Fibroblast of lung (primary cell): ENCODE data around the gene DUSP1. TPM values are rescaled to one million over a fixed set of nuclear protein-coding genes. Genes with fewer than 3 reads are reported as not detected.

Experiments
- DNase-seq, 2 donors: peaks; one replicate each; pipeline versions ENCODE4 v3.0.0 to v3.0.0-alpha.2; 2010; ENCODE audit warnings: low read depth in 2 of 2
- H2AFZ ChIP-seq: 2 replicates; pipeline ENCODE4 v1.5.1; 2012; ENCODE audit warnings: low read length, control low read depth, inconsistent platforms
- H3K27ac ChIP-seq: 2 replicates; pipeline ENCODE4 v1.5.1; 2011; ENCODE audit warnings: low read length, control low read depth; ENCODE audit not compliant: insufficient read depth
- H3K27me3 ChIP-seq: 2 replicates; pipeline ENCODE4 v1.5.1; 2011; ENCODE audit warnings: mild to moderate bottlenecking, low read length; ENCODE audit not compliant: control insufficient read depth, insufficient read depth
- H3K36me3 ChIP-seq: 2 replicates; pipeline ENCODE4 v1.5.1; 2011; ENCODE audit warnings: low read length; ENCODE audit not compliant: control insufficient read depth, insufficient read depth
- H3K4me1 ChIP-seq: 2 replicates; pipeline ENCODE4 v1.5.1; 2011; ENCODE audit warnings: low read length; ENCODE audit not compliant: control insufficient read depth, insufficient read depth; ENCODE audit errors: extremely low read depth
- H3K4me2 ChIP-seq: 2 replicates; pipeline ENCODE4 v1.5.1; 2011; ENCODE audit warnings: low read length, control low read depth; ENCODE audit not compliant: insufficient read depth; ENCODE audit errors: extremely low read depth
- H3K4me3 ChIP-seq, 4 experiments: fragments of 200-600 bp in 1 of 4; sonication (generic) in 1 of 4; replicated peaks in 1 of 4; 2 replicates each; pipeline ENCODE4 v1.5.1; 2011 to 2016; ENCODE audit warnings: low read length in 4 of 4, low read depth in 3 of 4, mild to moderate bottlenecking in 3 of 4, control low read depth in 2 of 4, inconsistent platforms in 1 of 4, mixed read lengths in 1 of 4; ENCODE audit not compliant: insufficient read depth in 1 of 4; ENCODE audit errors: control extremely low read depth in 1 of 4
- H3K79me2 ChIP-seq: 2 replicates; pipeline ENCODE4 v1.5.1; 2012; ENCODE audit warnings: mild to moderate bottlenecking, low read length, inconsistent platforms; ENCODE audit not compliant: control insufficient read depth, insufficient read depth
- H3K9ac ChIP-seq: 2 replicates; pipeline ENCODE4 v1.5.1; 2011; ENCODE audit warnings: mild to moderate bottlenecking, low read length, control low read depth; ENCODE audit not compliant: insufficient read depth
- H3K9me3 ChIP-seq: 2 replicates; pipeline ENCODE4 v1.5.1; 2012; ENCODE audit warnings: low read depth, low read length; ENCODE audit not compliant: control insufficient read depth, insufficient read depth
- H4K20me1 ChIP-seq: 2 replicates; pipeline ENCODE4 v1.5.1; 2011; ENCODE audit warnings: low read length; ENCODE audit not compliant: control insufficient read depth, insufficient read depth; ENCODE audit errors: extremely low read depth
- EZH2 ChIP-seq: IDR thresholded peaks from 2 replicates; pipeline ENCODE4 v1.5.1; 2012; ENCODE audit warnings: low read length, control low read depth, mild to moderate bottlenecking; ENCODE audit errors: missing control alignments
- polyA plus RNA-seq, 2 donors: library from polyadenylated mRNA; depleted of rRNA in 1 of 2; stranded (reverse) in 1 of 2; unstranded in 1 of 2; fragments of >200 nt; gene quantifications; 2 replicates each; pipeline ENCODE4 v1.2.1, GENCODE V29; 2011 to 2012; ENCODE audit warnings: missing spikeins in 1 of 2
- total RNA-seq: library from RNA; depleted of rRNA; stranded (reverse); fragments of >200 nt; gene quantifications from 2 replicates; pipeline ENCODE4 v1.2.1, GENCODE V29; 2014
- TF ChIP-seq, protein P1 (sequence below), 2 donors: IDR thresholded peaks in 1 of 2; conservative IDR thresholded peaks in 1 of 2; 1 replicate in 1 of 2; 2 replicates in 1 of 2; pipeline ENCODE4 v1.5.1; 2011 to 2012; ENCODE audit warnings: low read length in 2 of 2, control low read depth in 1 of 2, inconsistent platforms in 1 of 2, low read depth in 1 of 2, mild to moderate bottlenecking in 1 of 2

The DUSP1 gene
- total and polyA plus RNA-seq, 2 donors (not counting 1 experiment from before 2014, with no cell fraction given), result 121 to 148 TPM

DNA sequence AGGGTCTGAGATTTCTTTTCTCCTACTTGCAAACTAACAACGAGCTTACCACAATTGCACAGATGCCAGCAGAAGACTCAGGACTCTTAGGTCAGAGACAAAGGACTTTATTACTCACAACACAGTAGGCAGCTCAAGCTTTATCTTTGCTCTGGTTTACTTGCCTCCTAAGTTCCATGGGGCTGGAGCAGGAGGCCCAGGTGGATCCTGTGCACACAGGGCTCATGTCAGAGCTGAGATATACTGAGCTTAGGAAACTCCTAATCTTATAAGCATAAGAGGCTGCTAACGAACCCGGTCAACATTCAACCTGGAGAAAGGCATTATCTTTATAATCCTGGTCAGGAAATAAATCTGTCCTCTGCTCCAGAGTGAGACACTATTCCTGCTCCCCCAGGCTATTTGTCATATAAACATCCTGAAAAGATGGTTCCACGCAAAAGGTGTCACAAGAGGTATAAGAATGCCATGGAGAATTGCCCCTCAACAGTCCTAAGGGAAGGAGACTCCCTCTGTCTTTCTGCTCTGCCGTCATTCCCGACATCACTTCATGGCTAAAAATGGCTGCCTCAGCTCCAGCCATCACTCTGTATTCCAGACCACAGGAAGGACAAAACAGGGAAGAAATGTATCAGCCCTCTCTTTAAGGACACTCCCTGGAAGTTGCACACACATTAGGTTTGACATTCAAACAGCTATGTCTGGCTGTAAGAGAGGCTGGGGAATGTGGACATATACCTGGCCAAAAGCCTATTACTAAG is 16.2 kb downstream of the DUSP1 start:
- Histone ChIP-seq H3K27me3 (no peaks in the 10 kb centered on the region), H3K9me3 (no peaks in the 10 kb centered on the region), H3K9ac (no peak overlapping the region), H4K20me1 (no peaks in the 10 kb centered on the region), H3K4me1 (peaks cover 5% of the 10 kb centered on the region), H3K36me3 (no peaks in the 10 kb centered on the region), H3K27ac (no peak overlapping the region), H3K4me2 (no peak overlapping the region), H3K79me2 (no peaks in the 10 kb centered on the region), H3K4me3 (no peak overlapping the region), H2AFZ (no peak overlapping the region)
- TF ChIP-seq EZH2, result no peak
- TF ChIP-seq, protein P1, sequence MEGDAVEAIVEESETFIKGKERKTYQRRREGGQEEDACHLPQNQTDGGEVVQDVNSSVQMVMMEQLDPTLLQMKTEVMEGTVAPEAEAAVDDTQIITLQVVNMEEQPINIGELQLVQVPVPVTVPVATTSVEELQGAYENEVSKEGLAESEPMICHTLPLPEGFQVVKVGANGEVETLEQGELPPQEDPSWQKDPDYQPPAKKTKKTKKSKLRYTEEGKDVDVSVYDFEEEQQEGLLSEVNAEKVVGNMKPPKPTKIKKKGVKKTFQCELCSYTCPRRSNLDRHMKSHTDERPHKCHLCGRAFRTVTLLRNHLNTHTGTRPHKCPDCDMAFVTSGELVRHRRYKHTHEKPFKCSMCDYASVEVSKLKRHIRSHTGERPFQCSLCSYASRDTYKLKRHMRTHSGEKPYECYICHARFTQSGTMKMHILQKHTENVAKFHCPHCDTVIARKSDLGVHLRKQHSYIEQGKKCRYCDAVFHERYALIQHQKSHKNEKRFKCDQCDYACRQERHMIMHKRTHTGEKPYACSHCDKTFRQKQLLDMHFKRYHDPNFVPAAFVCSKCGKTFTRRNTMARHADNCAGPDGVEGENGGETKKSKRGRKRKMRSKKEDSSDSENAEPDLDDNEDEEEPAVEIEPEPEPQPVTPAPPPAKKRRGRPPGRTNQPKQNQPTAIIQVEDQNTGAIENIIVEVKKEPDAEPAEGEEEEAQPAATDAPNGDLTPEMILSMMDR (conservative IDR thresholded peaks at IDR 0.05 in 1 of 2, IDR thresholded peaks at IDR 0.05 in 1 of 2; ENCODE audit: low read depth in 1 of 2, low read length in 2 of 2), result no peak
- no peak for DNase-seq

DNA sequence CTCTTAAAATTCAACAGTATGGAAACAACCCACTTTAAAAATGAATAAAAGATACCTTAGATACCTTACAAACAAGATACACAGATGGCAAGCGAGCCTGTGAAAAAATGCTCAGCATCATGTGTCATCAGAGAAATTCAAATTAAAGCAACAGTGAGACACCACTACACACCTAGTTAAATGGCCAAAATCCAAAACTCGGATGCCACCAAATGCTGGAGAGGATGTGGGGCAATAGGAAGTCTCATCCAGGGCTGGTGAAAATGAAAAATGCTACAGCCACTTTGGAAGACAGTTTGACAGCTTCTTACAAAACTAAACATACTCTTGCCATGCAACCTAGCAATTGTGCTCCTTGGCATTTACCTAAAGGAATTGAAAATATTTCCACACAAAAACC is 17.9 kb downstream of the DUSP1 start:
- Histone ChIP-seq H3K79me2 (no peaks in the 10 kb centered on the region), H3K4me1 (peaks cover 6% of the 10 kb centered on the region), H3K27ac (no peak overlapping the region), H4K20me1 (no peaks in the 10 kb centered on the region), H3K9me3 (no peaks in the 10 kb centered on the region), H3K36me3 (no peaks in the 10 kb centered on the region), H3K4me2 (no peak overlapping the region), H3K9ac (no peak overlapping the region), H2AFZ (no peak overlapping the region), H3K4me3 (no peak overlapping the region), H3K27me3 (no peaks in the 10 kb centered on the region)
- TF ChIP-seq, protein P1 (conservative IDR thresholded peaks at IDR 0.05 in 1 of 2, IDR thresholded peaks at IDR 0.05 in 1 of 2; ENCODE audit: low read depth in 1 of 2, low read length in 2 of 2), result no peak
- no peak for TF ChIP-seq EZH2
- DNase-seq, result no peak

DNA sequence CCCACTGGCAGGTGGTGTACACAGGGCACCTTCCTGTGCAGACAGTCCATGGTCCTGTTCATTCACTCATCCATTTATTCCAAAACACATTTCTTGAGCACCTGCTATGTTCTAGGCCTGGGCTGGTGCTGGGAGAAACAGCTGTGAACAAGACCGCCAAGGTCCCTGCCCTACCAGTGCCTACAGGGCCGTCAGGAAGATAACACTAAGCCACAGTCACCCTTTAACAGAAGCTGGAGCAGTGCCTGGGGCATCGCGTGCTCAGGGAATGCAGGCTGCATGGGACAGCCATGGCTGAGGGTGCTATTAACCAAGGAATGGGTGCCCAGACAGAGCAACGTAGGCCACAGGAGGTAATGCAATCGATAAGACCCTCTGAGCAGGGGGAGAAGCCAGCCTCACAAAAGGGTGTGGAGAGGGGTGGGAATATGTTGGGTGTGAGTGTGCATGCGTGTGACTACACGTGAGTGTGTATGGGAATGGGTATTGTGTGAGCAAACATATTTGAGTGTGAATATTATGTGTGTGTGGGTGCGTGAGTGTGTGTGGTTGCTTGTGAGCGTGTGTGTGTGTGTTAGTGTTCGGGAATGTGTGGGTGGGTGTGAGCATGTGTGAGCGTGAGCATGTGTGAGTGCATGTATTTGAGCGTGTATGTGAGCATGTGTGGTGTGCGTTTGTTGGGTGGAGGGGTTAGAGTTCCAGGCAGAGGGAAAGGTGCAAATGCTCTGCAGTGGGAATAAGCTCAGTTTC is 19.1 kb downstream of the DUSP1 start:
- no peaks in the 10 kb centered on the region for H3K36me3 ChIP-seq
- TF ChIP-seq EZH2, result no peak
- TF ChIP-seq, protein P1 (conservative IDR thresholded peaks at IDR 0.05 in 1 of 2, IDR thresholded peaks at IDR 0.05 in 1 of 2; ENCODE audit: low read depth in 1 of 2, low read length in 2 of 2), result no peak
- peaks cover 2% of the 10 kb centered on the region for H3K4me1 ChIP-seq
- no peak for DNase-seq
- no peaks in the 10 kb centered on the region for H4K20me1 ChIP-seq
- no peak overlapping the region for H3K27ac ChIP-seq
- no peak overlapping the region for H3K4me2 ChIP-seq
- H2AFZ ChIP-seq, result no peak overlapping the region
- H3K9ac ChIP-seq, result no peak overlapping the region
- H3K79me2 ChIP-seq, result no peaks in the 10 kb centered on the region
- no peak overlapping the region for H3K4me3 ChIP-seq
- no peaks in the 10 kb centered on the region for H3K27me3 ChIP-seq
- H3K9me3 ChIP-seq, result no peaks in the 10 kb centered on the region
